Tibial artery (tissue), 4 donors: ENCODE data around the gene MTHFS.
"Not testable (repeated sequence)": the region's sequence is repeated elsewhere in the genome, so short reads cannot be mapped to it uniquely, and the experiment has no call there.

Source experiments
- DNase-seq, 2 donors: peaks; one replicate each; pipeline ENCODE4 v3.0.0-alpha.2; 2019
- H3K27ac ChIP-seq, 2 donors: fragments of 200-600 bp; sonication (generic) in 1 of 2; 1 replicate in 1 of 2; 2 replicates in 1 of 2; pipeline ENCODE4 v1.5.1; 2018 to 2019; ENCODE audit warnings: mild to moderate bottlenecking in 1 of 2
- H3K27me3 ChIP-seq, 2 donors: fragments of 200-600 bp; sonication (generic) in 1 of 2; one replicate each; pipeline versions ENCODE4 v1.5.1 to v1.6.0; 2016 to 2019
- H3K36me3 ChIP-seq, 3 donors: fragments of 200-600 bp; sonication (generic) in 2 of 3; one replicate each; pipeline ENCODE4 v1.5.1; 2016 to 2019; ENCODE audit warnings: mild to moderate bottlenecking in 2 of 3
- H3K4me1 ChIP-seq, 4 donors: fragments of 200-600 bp; sonication (generic) in 2 of 4; 1 replicate in 3 of 4; 2 replicates in 1 of 4; pipeline ENCODE4 v1.5.1; 2016 to 2019
- H3K4me3 ChIP-seq, 2 donors: fragments of 200-600 bp; sonication (generic) in 1 of 2; 1 replicate in 1 of 2; 2 replicates in 1 of 2; pipeline ENCODE4 v1.5.1; 2018 to 2019; ENCODE audit warnings: mild to moderate bottlenecking in 2 of 2
- H3K9me3 ChIP-seq, 3 donors: fragments of 200-600 bp; sonication (generic) in 1 of 3; one replicate each; pipeline ENCODE4 v1.5.1; 2016 to 2019
- intact Hi-C: fragments of 100-400 bp; cut with DNase I; formaldehyde crosslinking; loops from one replicate; pipeline ENCODE4 v1.15.0; 2023; ENCODE audit warnings: low total_unique reads
- TF ChIP-seq, protein P1 (sequence below), 2 experiments: fragments of 200-600 bp in 1 of 2; fragments of 450-650 bp in 1 of 2; IDR thresholded peaks; one replicate each; pipeline ENCODE4 v1.5.1; 2017 to 2019; ENCODE audit warnings: antibody characterized with exemption in 2 of 2, mild to moderate bottlenecking in 1 of 2, moderate library complexity in 1 of 2

The MTHFS gene

DNA sequence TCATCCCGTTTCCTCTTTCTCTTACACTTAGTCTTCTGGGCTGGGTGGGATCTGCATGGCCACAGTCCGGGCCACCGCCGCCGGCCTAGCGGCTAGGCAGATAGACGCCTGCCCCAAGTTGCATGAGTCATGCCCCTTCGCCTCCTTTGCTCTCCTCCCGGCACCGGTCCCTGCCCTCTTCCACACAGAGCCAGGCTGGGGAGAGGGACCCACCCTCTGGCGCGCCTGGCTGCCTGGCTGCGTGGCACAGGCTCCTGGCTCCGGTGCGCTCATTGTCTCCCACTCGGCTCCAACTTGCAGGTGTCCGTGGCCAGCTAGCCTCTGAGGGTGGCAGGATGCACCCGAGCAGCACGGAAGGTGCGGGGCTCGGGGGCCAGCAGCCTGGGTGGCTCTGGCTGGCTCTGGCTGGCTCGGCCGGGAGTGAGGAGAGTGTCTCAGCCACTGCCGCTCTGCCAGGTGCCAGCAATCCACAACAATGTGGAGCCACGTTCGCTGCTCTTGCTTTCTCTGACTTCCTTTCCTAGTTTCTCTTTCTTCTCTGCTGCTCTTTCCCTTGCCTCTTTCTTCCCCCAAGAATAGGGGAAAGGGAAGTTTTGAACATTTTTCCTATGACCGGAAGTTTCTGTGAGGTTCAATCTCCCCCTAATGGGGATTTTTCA lies 22.4 kb upstream of the MTHFS start:
- Histone ChIP-seq H3K27me3 (no peaks in the 10 kb centered on the region), H3K27ac (no peak overlapping the region), H3K36me3 (peaks cover 15 to 26% (median 26%) of the 10 kb centered on the region in 3 donors), H3K9me3 (peaks cover 27 to 64% (median 59%) of the 10 kb centered on the region in 3 donors), H3K4me3 (no peak overlapping the region), H3K4me1 (peaks cover 0 to 9% (median 7%) of the 10 kb centered on the region in 4 donors)
- TF ChIP-seq, protein P1, sequence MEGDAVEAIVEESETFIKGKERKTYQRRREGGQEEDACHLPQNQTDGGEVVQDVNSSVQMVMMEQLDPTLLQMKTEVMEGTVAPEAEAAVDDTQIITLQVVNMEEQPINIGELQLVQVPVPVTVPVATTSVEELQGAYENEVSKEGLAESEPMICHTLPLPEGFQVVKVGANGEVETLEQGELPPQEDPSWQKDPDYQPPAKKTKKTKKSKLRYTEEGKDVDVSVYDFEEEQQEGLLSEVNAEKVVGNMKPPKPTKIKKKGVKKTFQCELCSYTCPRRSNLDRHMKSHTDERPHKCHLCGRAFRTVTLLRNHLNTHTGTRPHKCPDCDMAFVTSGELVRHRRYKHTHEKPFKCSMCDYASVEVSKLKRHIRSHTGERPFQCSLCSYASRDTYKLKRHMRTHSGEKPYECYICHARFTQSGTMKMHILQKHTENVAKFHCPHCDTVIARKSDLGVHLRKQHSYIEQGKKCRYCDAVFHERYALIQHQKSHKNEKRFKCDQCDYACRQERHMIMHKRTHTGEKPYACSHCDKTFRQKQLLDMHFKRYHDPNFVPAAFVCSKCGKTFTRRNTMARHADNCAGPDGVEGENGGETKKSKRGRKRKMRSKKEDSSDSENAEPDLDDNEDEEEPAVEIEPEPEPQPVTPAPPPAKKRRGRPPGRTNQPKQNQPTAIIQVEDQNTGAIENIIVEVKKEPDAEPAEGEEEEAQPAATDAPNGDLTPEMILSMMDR (IDR thresholded peaks at IDR 0.05) = no peak
- DNase-seq = no peak
- intact Hi-C loops = no loop called here

DNA sequence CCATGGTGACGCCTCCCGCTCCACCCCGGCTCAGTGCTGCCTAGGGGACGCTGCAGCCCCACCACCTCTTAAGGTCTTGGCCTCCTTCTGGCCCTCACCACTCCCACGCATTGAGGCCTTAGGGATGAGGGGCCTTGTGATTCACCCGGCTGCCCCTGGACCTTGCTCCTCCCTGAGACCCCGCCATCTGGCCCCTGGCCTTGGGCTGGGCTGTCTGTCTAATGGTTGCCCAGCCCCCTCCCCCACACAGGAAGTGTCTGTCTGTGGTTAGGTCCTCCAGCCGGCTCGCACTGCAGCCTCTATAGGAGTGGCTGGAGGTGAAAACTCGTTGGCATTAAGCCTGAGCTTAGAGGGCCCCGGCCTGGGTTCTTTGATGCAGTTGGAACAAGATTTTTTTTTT lies 21.5 kb upstream of the MTHFS start:
- H3K36me3 ChIP-seq = peaks cover 15 to 28% (median 26%) of the 10 kb centered on the region in 3 donors
- H3K4me3 ChIP-seq = no peak overlapping the region
- intact Hi-C loops = no loop called here
- DNase-seq = no peak
- no peaks in the 10 kb centered on the region for H3K27me3 ChIP-seq
- TF ChIP-seq, protein P1 (IDR thresholded peaks at IDR 0.05) = no peak
- H3K27ac ChIP-seq = no peak overlapping the region
- H3K4me1 ChIP-seq = peaks cover 0 to 7% (median 5%) of the 10 kb centered on the region in 4 donors
- H3K9me3 ChIP-seq = peaks cover 27 to 65% (median 64%) of the 10 kb centered on the region in 3 donors

DNA sequence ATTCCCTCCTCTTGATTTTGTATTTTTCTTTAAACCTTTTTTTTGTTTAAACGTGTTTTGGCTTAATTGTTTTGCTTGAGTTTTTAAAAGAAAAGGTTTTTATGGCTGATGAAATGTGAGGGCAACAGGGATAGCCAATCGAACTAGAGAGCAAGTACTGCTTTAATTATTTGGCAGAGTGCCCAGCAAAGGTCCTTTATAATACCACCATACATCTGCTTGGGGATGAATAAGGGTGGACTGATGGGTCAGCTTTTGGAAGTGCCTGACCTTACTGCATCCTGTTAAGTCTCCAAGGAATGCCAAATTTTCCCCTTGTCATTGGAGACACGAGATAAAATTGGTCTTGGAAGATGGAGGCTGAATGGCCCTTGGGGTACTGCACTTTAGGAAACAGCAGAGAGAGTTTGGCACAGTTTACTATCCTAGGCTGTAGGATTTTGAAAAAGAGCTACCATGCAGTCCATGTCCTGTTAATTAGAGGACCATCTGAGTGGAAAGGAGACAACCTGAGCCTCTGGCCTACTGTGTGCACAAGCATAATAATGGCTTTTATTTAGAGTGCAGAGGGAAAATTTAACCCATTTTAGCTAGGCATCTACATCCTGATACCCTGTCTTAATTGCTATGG lies 19.8 kb upstream of the MTHFS start:
- Histone ChIP-seq H3K36me3 (peaks cover 18 to 32% (median 24%) of the 10 kb centered on the region in 3 donors), H3K27ac (no peak overlapping the region), H3K4me1 (no peaks in the 10 kb centered on the region), H3K9me3 (peaks cover 27 to 72% (median 65%) of the 10 kb centered on the region in 3 donors), H3K4me3 (no peak overlapping the region), H3K27me3 (no peaks in the 10 kb centered on the region)
- TF ChIP-seq, protein P1 (IDR thresholded peaks at IDR 0.05) = no peak
- intact Hi-C loops = no loop called here
- DNase-seq = no peak

DNA sequence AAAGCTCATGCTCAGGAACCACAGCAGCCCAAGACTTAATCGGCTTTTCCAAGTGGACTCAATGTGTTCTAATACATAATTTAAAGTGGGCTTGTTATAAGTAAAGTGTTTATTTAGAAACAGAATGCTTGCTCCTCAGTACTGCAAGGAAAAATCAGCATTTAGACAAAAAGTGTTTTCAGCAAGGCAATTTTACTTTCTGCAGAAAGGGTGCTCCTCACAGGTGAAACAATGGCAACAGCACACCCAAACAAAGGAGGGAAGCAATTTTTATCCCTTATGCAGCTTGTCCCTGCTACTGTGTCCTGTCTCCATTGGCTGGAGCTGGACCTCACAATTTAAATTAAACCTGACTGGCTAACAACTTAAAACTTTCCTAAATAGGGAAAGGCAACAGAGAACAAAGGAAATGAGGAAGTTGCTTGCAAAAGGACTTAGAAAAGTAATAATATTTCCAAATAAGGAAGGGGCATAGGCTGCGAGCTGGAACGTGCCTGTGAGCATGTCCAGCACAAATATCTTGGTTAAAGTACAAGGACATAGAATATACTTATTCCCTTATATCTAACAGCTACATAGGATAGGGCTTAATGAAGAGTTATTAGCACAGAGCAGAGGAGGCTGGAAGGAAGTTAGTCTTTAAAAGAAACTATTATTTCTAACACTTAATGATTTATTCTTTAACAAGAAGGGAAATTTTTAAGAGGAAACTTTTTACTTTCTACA lies 19.1 kb upstream of the MTHFS start:
- DNase-seq, intact Hi-C loops, H3K27ac ChIP-seq, H3K27me3 ChIP-seq, H3K4me3 ChIP-seq, H3K4me1 ChIP-seq: not testable (repeated sequence)
- H3K36me3 ChIP-seq = peaks cover 18 to 27% (median 18%) of the 10 kb centered on the region in 3 donors
- peaks cover 27 to 67% (median 61%) of the 10 kb centered on the region in 3 donors for H3K9me3 ChIP-seq

DNA sequence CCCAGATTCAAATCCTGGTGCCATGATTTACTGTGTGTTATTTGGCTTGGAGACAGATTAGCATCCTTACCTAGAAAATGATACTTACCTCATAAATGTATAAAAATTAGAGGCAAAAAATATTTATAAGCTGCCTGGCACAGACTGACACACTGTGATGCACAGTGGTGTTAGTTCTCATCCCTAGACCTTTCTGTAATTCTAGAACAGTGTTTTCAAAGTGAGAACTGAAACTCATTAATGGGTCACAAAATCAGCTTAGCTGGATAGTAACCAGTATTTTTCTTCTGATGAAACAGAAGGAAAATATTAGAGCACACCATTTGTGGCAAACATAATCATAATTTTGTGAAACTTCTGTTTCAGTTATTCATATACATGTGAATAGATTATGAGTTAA lies 17.9 kb upstream of the MTHFS start:
- DNase-seq = no peak
- peaks cover 9 to 15% (median 12%) of the 10 kb centered on the region in 3 donors for H3K36me3 ChIP-seq
- H3K27me3 ChIP-seq = no peaks in the 10 kb centered on the region
- TF ChIP-seq, protein P1 (IDR thresholded peaks at IDR 0.05) = no peak
- no peak overlapping the region for H3K4me3 ChIP-seq
- intact Hi-C loops = no loop called here
- no peak overlapping the region for H3K27ac ChIP-seq
- H3K9me3 ChIP-seq = peaks cover 27 to 54% (median 50%) of the 10 kb centered on the region in 3 donors
- H3K4me1 ChIP-seq = no peaks in the 10 kb centered on the region

DNA sequence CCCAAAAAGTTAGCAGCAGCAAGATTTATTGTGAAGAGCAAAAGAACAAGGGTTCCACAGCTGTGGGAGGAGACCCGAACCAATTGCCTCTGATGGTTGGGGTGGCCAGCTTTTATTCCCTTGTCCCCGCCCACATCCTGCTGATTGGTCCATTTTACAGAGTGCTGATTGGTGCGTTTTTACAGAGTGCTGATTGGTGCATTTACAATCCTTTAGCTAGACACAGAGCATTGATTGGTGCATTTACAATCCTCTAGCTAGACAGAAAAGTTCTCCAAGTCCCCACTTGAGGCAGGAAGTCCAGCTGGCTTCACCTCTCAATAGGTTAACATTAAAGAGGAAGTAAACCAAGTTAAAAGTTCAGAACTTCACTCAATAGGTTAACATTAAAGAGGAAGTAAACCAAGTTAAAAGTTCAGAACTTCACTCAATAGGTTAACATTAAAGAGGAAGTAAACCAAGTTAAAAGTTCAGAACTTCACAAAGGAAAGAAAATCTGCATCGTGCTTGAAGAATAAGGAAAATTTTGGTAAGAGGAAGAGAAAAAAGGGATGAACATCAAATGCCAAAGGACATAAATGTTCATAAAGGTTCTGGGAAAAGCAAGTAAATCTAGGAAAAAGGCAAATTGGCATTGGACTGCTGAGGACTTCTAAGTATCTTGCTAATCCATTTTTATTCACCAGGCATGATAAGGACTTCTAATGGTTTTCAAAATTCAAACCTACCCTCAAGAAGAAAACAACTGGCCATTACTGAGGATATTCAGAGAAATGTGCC lies 12.9 kb upstream of the MTHFS start:
- intact Hi-C loops, H3K27me3 ChIP-seq, DNase-seq, H3K4me1 ChIP-seq, H3K4me3 ChIP-seq, H3K27ac ChIP-seq, H3K36me3 ChIP-seq: not testable (repeated sequence)
- peaks cover 4 to 11% (median 8%) of the 10 kb centered on the region in 3 donors for H3K9me3 ChIP-seq
